IMR-90 (cell line): Measurements from ENCODE around the gene BANP. TPM values are rescaled to one million over a fixed set of nuclear protein-coding genes. Genes with fewer than 3 reads are reported as not detected.
"Not testable (repeated sequence)": the region's sequence is repeated elsewhere in the genome, so short reads cannot be mapped to it uniquely, and the experiment has no call there.

Experiments
- ATAC-seq: fragments of 200-7000 bp; cut with Tn5 transposase; 2 replicates; pipeline ENCODE4 v1.9.1; 2020; ENCODE audit warnings: low read depth, mild to moderate bottlenecking, moderate library complexity
- BruUV-seq: library from RNA; stranded (reverse); fragments of 400-500 nt; replicated peaks from 2 replicates; lab custom pipeline; 2021; lab: Mats Ljungman, UMichigan
- CTCF ChIA-PET: fragments of 300-600 bp; formaldehyde crosslinking; extraction: SDS; loops from one replicate; lab custom pipeline; 2021; ENCODE audit warnings: antibody characterized with exemption; lab: Yijun Ruan, JAX
- POLR2A ChIA-PET: fragments of 300-600 bp; sonication (Branson Sonifier 250); formaldehyde crosslinking; loops from one replicate; lab custom pipeline; 2022; ENCODE audit warnings: antibody characterized with exemption; ENCODE audit not compliant: unreplicated experiment; lab: Charles Lee
- DNase-seq: peaks from one replicate; pipeline ENCODE4 v3.0.0; 2013
- H2AFZ ChIP-seq: replicated peaks from 2 replicates; pipeline ENCODE3; 2013; ENCODE audit warnings: low read length, mild to moderate bottlenecking; ENCODE audit not compliant: poor library complexity
- H2AK5ac ChIP-seq: 2 replicates; pipeline ENCODE4 v1.6.1; 2013; ENCODE audit warnings: low read depth, low read length, inconsistent platforms
- H2AK9ac ChIP-seq: replicated peaks from 2 replicates; pipeline ENCODE3; 2013; ENCODE audit warnings: mild to moderate bottlenecking, low read depth, low read length, moderate library complexity; ENCODE audit not compliant: poor library complexity
- H2BK120ac ChIP-seq: 2 replicates; pipeline ENCODE4 v1.6.1; 2013; ENCODE audit warnings: low read depth, low read length, inconsistent platforms
- H2BK15ac ChIP-seq: 3 replicates; pipeline ENCODE4 v1.6.1; 2013; ENCODE audit warnings: low read depth, low read length, inconsistent platforms
- H2BK20ac ChIP-seq: 2 replicates; pipeline ENCODE4 v1.6.1; 2013; ENCODE audit warnings: low read depth, mild to moderate bottlenecking, inconsistent platforms, low read length, moderate library complexity
- H2BK5ac ChIP-seq: 2 replicates; pipeline ENCODE4 v1.6.1; 2013; ENCODE audit warnings: mild to moderate bottlenecking, low read depth, low read length, inconsistent platforms; ENCODE audit not compliant: poor library complexity, severe bottlenecking
- H3K14ac ChIP-seq: replicated peaks from 2 replicates; pipeline ENCODE4 v1.6.1; 2013; ENCODE audit warnings: low read depth, low read length, inconsistent platforms
- H3K18ac ChIP-seq: 2 replicates; pipeline ENCODE4 v1.6.1; 2013; ENCODE audit warnings: low read depth, low read length, control low read depth
- H3K23ac ChIP-seq: 2 replicates; pipeline ENCODE4 v1.6.1; 2013; ENCODE audit warnings: low read depth, low read length, inconsistent platforms
- H3K27ac ChIP-seq: 2 replicates; pipeline ENCODE4 v1.5.1; 2013; ENCODE audit warnings: mild to moderate bottlenecking, control low read depth, low read length; ENCODE audit not compliant: insufficient read depth
- H3K27me3 ChIP-seq: 2 replicates; pipeline ENCODE4 v1.6.1; 2013; ENCODE audit warnings: low read length; ENCODE audit not compliant: control insufficient read depth, insufficient read depth
- H3K36me3 ChIP-seq: 2 replicates; pipeline ENCODE4 v1.6.1; 2013; ENCODE audit warnings: low read length, mixed read lengths; ENCODE audit not compliant: control insufficient read depth, insufficient read depth
- H3K4ac ChIP-seq: 2 replicates; pipeline ENCODE4 v1.6.1; 2013; ENCODE audit warnings: low read depth, low read length, inconsistent platforms
- H3K4me1 ChIP-seq: 2 replicates; pipeline ENCODE4 v1.6.1; 2013; ENCODE audit warnings: low read length, mixed read lengths; ENCODE audit not compliant: control insufficient read depth, insufficient read depth
- H3K4me2 ChIP-seq: 2 replicates; pipeline ENCODE4 v1.6.1; 2013; ENCODE audit warnings: low read depth, mild to moderate bottlenecking, control low read depth, low read length, moderate library complexity
- H3K4me3 ChIP-seq: 2 replicates; pipeline ENCODE4 v1.5.1; 2013; ENCODE audit warnings: low read depth, mild to moderate bottlenecking, control low read depth, low read length, moderate library complexity; ENCODE audit not compliant: insufficient read depth
- H3K56ac ChIP-seq: 2 replicates; pipeline ENCODE4 v1.6.1; 2013; ENCODE audit warnings: low read length, inconsistent platforms; ENCODE audit not compliant: insufficient read depth; ENCODE audit errors: extremely low read depth
- H3K79me1 ChIP-seq, 2 experiments: 2 replicates each; pipeline ENCODE4 v1.6.1; 2013; ENCODE audit warnings: low read length in 2 of 2, inconsistent platforms in 1 of 2, low read depth in 1 of 2
- H3K9ac ChIP-seq: 2 replicates; pipeline ENCODE4 v1.6.1; 2013; ENCODE audit warnings: low read depth, low read length, control low read depth
- H3K9me1 ChIP-seq: 2 replicates; pipeline ENCODE4 v1.6.1; 2013; ENCODE audit warnings: low read length, inconsistent platforms; ENCODE audit not compliant: insufficient read depth
- H3K9me3 ChIP-seq: 2 replicates; pipeline ENCODE4 v1.6.1; 2013; ENCODE audit warnings: low read length; ENCODE audit not compliant: control insufficient read depth, insufficient read depth
- H4K20me1 ChIP-seq: 2 replicates; pipeline ENCODE4 v1.6.1; 2013; ENCODE audit warnings: low read length, inconsistent platforms; ENCODE audit not compliant: insufficient read depth
- H4K5ac ChIP-seq: 2 replicates; pipeline ENCODE4 v1.6.1; 2013; ENCODE audit warnings: mild to moderate bottlenecking, low read depth, low read length, control low read depth
- H4K8ac ChIP-seq, 2 experiments: 2 replicates each; pipeline ENCODE4 v1.6.1; 2013; ENCODE audit warnings: low read depth in 2 of 2, low read length in 2 of 2, control low read depth in 1 of 2, inconsistent platforms in 1 of 2
- H4K91ac ChIP-seq: 2 replicates; pipeline ENCODE4 v1.6.1; 2013; ENCODE audit warnings: low read depth, low read length, inconsistent platforms; ENCODE audit not compliant: insufficient read depth
- WGBS, 2 experiments: methylation state at CpG; one replicate each; pipeline versions ENCODE4 v1.1.5 to v1.1.7; 2013; ENCODE audit warnings: missing lambda C conversion rate in 2 of 2; ENCODE audit not compliant: insufficient read length in 1 of 2; ENCODE audit errors: extremely low coverage in 2 of 2; 5-methylcytosine and 5-hydroxymethylcytosine counted together
- dilution Hi-C: fragments of 300-500 bp; cut with HindIII; formaldehyde crosslinking; loops from one replicate; pipeline ENCODE4 v1.14.3; 2018; ENCODE audit warnings: low sequenced_read_pairs; ENCODE audit not compliant: unreplicated experiment
- in situ Hi-C: fragments of 300-500 bp; cut with MboI; formaldehyde crosslinking; loops from 3 replicates; pipeline ENCODE4 v1.14.3; 2019; ENCODE audit warnings: low sequenced_read_pairs, inconsistent platforms, mixed read lengths
- intact Hi-C: fragments of 100-400 bp; cut with micrococcal nuclease; formaldehyde crosslinking; loops from 2 replicates; pipeline ENCODE4 v1.10.0; 2022
- polyA plus RNA-seq, 3 experiments: library from polyadenylated mRNA; depleted of rRNA; stranded (reverse); fragments of >200 nt; gene quantifications; 2 replicates each; pipeline ENCODE4 v1.2.3, GENCODE V29; 2012; ENCODE audit warnings: low replicate concordance in 1 of 3
- total RNA-seq: library from RNA; depleted of rRNA; stranded (reverse); fragments of >200 nt; gene quantifications from 2 replicates; pipeline ENCODE4 v1.2.3, GENCODE V29; 2012

BANP gene
- total and polyA plus RNA-seq, 2 of the 4 experiments (the other 2 are of a cell fraction): 17.4 to 17.9 TPM

DNA sequence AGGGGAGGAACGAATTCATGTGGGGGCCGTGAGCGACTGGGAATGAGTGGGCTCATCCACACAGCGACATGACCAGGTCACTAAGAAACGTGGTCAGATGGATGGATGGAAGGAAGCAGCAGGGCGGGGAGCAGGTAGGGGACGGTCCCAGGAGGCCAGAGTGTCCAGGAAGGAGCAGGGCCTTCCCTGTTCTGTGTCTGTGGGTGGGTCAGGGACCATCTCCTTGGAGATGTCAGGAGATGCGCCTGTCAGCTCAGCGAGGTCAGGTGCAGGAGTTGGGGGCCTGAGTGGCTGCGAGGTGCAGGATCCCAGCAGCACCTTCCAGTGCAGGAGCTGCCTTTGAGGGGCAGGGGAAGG, 85.4 kb downstream of the BANP start:
- H3K9me3 ChIP-seq, H4K91ac ChIP-seq, H2AK5ac ChIP-seq, CTCF ChIA-PET, H3K4ac ChIP-seq, H2AFZ ChIP-seq, H3K56ac ChIP-seq, H3K9ac ChIP-seq, H2BK15ac ChIP-seq, H3K27ac ChIP-seq, H2BK20ac ChIP-seq, H2BK5ac ChIP-seq, ATAC-seq, H3K14ac ChIP-seq, H4K20me1 ChIP-seq, POLR2A ChIA-PET, in situ Hi-C loops, dilution Hi-C loops, H4K5ac ChIP-seq, H3K79me1 ChIP-seq, H3K4me1 ChIP-seq, DNase-seq, H4K8ac ChIP-seq, H3K4me3 ChIP-seq, intact Hi-C loops, H3K27me3 ChIP-seq, H2BK120ac ChIP-seq, H3K23ac ChIP-seq, H3K4me2 ChIP-seq, H3K9me1 ChIP-seq, H3K18ac ChIP-seq, BruUV-seq, H2AK9ac ChIP-seq: not testable (repeated sequence)
- peaks cover 23% of the 10 kb centered on the region for H3K36me3 ChIP-seq
- WGBS, 2 experiments: 97% methylated on average over 5 of the region's 10 CpGs; no CpG with 5 or more reads in 1 of the 2 experiments

DNA sequence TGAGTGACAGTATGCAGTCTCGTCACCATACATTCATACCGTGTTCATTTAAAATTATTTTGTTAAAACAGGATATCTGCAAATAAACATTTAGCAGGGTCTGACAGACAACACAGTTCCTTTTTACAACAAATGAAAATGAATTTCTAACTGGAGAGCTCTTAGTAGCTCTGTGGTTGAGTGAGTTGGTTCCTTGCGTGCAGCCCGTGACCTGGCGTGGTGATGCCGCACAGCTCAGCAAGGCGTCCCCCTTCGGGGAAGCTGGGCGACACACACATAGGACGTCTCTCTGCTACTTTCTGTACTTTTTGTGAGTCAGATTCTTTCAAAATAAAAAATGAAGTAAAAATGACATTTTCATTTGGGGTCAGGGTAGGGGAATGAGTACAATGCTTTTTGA, 86.1 kb downstream of the BANP start:
- intact Hi-C loops, ATAC-seq, in situ Hi-C loops, H3K18ac ChIP-seq, H3K27ac ChIP-seq, CTCF ChIA-PET, H3K4me3 ChIP-seq, H2BK5ac ChIP-seq, H3K9me3 ChIP-seq, H3K4ac ChIP-seq, H2BK120ac ChIP-seq, POLR2A ChIA-PET, H2BK15ac ChIP-seq, H4K20me1 ChIP-seq, H2AK5ac ChIP-seq, H3K56ac ChIP-seq, H4K5ac ChIP-seq, H3K9ac ChIP-seq, H3K14ac ChIP-seq, H4K8ac ChIP-seq, H3K23ac ChIP-seq, H3K4me2 ChIP-seq, H4K91ac ChIP-seq, DNase-seq, H3K9me1 ChIP-seq, H3K79me1 ChIP-seq, dilution Hi-C loops, H3K4me1 ChIP-seq, H3K27me3 ChIP-seq, H2BK20ac ChIP-seq, H2AFZ ChIP-seq, BruUV-seq, H2AK9ac ChIP-seq: not testable (repeated sequence)
- peaks cover 23% of the 10 kb centered on the region for H3K36me3 ChIP-seq
- WGBS, 2 experiments: no CpG with 5 or more reads among the region's 10 CpGs
